Stimulated activated CD4-positive, alpha-beta T cell treated with anti-CD3 and anti-CD28 coated beads, Interleukin-15, amount 100 ng/mL, for 24 hours (primary cell): ENCODE results near the gene MAST4.
A peak's percentile ranks its signal among the peaks of the same experiment; 100 is the strongest.

Experiments used
- DNase-seq: peaks from one replicate; pipeline ENCODE4 v3.0.0-alpha.2; 2020

The MAST4 gene

DNA sequence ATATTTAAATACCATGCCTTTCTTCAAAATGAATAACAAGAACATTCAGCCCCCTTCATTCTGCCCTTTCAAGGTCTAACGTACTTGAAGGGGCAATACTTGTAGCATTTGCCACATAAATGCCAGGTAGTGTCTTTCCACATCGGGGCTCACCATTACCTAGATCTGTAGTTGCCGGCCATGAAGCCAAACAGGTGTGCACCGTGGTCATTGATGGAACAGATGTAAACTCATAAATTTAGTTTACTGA, 407.4 kb downstream of the MAST4 start:
- no peak for DNase-seq

DNA sequence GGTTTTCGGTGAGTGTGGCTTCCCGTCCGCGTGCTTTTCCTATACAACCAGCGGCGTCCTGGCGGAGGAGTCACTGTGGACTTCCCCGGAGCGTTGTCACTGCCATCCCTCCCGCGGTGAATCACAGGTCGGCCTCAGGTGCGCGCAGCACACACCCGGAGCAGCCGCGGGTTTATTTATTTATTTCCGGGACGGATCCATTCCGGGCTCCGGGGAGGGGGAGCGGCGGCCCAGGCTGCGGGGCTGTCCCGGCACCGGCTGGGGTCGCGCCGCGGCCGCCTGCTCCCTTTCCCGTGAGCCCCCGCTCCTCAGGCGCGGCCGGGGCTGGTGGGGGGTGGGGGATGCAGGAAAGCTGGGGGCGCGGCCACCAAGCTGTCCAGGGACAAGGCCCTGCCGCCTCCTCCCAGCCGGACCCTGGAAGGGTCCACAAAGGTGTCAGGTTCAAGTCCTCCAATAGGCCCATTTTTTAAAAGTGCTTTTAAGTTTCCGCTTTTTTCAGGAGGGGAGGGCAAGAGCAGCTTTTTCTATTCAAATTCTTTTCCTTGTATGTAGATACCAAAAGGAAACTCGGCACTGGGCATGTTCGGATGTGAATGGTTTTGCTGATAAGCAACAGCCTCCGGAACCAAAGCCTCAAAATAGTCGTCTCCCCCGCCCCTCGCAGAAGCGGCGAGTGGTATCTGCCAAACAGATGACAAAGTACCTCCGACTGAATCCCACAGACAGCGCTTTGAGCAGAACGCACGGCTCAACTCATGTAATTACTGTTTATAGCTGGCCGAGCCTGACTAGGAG, 407.9 kb downstream of the MAST4 start:
- peak; percentile 91 for DNase-seq

DNA sequence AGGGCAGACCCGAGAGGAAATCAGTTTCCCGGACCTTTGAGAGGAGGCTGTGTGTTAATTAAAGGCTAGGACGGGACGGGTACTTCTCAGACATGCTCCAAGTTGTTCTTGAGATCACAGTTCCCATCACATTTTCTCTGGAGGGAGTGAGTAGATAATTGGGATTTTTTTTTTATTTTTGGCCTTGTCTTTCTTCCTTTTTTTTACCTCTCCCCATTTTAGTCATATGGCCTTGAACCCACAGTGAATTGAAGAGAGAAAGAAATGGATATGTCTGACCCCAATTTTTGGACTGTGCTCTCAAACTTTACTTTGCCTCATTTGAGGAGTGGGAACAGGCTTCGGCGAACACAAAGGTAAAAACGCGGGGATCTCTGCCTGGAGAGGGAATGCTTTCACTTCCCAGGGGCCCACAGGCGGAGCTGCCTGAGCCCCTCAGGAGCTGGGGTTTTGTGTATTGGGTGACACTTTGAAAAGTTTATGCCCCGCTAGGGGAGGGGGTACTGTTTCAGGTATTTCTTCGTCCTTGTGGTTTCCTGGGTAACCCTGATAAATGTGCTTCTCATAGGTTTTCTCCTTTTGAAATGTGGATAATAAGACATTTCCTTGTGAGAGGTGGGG, 408.6 kb downstream of the MAST4 start:
- no peak for DNase-seq

DNA sequence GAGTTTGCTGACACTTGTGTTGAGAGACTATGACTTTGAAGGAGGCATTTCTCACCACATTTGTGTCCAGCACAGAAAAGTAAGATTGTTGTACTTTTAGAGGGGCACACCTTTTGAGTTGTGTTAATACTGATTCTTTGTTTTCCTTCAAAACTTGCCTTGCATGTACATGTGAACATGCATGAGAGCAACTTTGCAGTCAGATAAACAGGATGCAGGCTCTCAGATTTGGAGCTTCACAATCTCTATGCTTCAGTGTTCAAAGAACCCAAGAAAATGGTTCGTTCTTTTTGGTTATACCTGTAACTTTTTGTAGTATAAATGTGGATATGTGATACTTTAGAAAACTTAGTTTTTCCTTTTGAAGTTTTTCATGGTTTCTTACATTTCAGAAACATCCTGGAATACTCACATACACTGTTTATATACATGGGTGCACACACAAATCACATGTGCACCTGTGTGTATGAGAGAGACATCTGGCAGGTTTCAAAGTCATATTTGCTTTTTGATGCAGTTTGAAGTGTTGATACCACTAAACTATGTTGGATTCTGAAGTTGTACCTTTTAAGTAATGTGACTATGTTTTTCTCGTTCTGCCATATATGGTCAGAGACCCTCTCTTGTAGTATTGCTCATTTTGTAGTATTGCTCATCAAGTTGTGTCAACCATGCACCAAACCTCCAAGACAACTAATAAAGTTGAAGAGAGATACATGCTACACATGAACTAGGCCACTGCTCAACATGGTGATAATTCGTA, 409.7 kb downstream of the MAST4 start:
- no peak for DNase-seq

DNA sequence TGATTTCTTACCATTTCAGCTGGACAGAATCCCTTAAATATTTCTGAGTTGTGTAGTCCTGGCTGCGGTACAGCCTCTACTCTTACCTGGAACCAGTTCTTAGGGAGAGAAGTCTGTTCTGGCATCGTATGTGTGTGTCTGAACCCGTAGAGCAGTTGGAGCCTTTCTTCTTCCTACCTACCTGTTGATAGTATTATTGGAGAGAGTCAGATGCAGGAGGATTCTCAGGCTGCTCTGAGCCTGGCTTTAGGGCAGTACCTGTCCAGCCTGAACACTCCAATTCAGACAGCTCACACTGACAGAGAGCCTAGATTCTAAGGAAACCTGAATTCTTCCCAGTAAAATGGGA, 410.3 kb downstream of the MAST4 start:
- no peak for DNase-seq

DNA sequence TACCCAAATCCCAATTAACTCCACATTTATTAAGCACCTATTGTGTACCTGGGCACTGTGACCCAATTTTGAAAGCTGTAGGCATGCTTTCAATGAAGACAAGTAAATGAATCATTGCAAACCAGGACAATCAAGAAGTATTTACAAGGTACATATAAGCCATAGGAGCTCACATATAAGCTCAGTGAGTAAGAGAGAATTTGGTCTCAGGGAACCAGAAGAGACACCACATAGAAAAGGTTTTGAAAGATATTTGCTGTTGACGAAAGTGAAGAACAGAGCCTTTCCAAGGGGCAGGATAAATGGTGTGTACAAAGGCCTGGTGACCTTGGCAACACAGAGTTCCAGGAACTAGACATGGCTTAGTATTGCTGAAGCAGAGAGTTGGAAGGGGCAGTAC, 412.8 kb downstream of the MAST4 start:
- no peak for DNase-seq

DNA sequence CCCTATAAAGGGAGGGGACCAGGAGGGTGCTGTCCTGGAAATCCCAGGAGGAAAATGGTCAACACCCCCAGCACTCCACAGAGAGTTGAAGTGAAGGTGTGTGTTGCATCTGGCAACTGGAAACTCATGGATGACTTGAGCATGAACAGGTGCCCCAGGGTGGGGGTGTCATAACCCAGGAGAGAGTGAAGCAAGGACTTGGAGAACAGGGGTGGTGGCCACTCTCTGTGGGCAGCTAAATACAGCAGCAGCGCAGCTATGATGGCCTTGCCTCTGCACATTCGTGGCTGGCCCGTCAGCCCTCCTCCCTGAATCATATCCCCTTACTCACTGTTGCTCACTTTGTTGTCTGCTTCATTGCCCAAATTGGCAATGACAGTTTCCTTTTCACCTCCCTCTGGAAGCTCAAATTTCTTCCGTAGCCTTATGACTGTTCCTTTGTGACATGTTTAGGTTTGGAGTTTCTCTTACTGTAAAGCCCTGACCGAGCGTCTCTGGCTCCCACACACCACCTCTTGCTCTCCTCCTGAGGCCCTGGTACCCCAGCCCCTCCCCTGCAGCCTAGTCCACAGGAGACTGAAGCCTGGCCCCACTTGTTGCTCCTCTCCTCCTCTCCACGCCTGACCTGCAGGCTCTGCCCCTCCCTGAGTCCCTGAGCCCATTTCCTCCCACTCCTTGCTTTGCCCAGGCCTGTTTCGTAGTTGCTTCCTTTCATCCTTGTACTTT, 414.7 kb downstream of the MAST4 start:
- peak; percentile 57 for DNase-seq

DNA sequence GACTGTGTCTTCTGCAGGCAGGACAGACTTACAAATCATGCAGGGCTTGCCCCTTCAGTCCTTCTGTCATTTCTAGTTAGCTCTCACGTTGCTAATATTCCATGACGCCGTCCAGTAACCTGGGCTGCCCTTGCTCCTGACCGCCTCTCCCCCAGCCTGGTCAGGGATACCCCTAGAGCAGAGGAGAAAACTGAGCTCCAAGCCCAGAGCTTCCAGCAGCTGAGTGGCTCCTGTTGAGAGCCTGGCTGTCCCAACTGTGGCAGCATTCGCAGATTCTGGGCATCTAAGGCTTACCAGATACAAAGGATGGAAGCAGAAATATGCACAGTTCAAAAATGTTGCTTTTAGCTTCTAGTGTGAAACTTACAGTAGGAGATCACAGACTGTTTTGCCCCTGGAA, 415.2 kb downstream of the MAST4 start:
- no peak for DNase-seq

DNA sequence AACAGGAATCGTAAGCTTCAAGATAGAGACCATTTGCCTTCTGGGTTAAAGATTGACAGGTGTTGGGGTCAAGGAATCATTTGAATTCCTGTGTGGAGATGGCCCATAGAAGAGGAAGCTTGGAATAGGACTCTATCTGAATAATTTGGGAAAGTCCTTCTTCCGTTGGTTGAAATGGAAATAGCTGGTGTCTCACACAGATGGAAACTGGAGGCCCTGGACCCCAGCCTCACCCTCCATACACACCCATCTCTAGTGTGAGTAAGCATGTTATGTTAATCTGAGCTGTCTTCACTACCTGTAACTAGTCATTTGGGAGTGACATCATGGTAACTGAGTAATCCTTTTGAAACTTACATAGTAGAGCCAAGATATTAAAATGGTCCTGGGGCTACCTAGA, 416.0 kb downstream of the MAST4 start:
- DNase-seq: peak; percentile 39

DNA sequence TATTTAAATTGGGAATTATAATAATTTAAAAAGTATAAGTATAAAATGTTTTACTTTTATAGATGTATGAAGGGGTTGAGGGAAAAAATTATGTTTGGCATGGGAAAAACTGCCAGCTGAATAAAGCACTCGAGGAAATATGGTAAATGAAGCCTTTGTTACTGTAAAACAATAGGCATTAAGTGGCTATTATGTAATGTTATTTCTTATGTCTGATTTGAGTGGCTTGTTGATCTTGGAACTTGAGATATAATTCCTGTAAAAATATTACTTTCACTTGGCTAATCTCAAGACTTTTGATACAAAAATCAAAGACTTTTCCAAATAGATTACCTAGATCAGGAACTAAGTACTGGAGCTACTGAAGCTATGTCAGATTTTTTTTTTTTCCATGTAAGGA, 417.5 kb downstream of the MAST4 start:
- no peak for DNase-seq

DNA sequence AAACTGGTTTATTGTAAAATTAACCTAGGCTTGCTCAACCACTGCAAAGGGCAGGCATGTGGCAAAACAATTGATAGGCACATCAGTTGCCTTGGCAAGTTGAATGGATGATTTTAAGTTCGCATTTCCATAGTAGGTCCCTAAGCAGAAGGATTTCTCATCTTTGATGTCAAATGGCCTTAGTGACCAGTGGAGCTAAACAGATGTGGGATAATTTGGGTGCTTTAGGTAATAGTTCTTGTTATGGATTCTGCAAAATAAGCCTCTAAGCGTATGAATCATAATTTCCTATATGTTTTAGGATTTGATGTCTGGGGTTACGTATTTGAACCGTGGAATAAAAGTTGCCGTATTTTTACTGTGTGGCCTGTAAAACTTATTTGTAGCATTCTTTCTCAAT, 418.0 kb downstream of the MAST4 start:
- no peak for DNase-seq

DNA sequence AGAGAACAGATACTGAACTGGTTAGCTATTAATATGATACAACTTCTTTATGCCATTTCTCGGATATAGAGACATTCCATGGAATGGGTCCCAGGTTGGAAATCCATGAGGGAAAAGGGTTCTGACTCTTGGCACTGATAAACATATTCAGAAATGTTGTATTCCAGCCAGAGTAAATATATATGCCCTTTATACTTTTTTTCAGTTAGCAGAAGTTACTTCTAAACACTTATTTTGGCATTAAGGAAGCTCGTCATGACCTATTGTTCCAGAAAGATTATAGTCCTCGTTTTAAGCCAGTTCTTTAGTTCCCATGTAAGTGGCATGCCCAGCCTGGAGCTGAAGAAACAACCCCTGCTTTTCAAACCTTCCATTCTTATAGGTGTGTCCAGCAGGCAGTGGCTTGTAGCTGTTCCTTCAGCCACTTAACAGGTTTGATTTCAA, 418.8 kb downstream of the MAST4 start:
- no peak for DNase-seq

DNA sequence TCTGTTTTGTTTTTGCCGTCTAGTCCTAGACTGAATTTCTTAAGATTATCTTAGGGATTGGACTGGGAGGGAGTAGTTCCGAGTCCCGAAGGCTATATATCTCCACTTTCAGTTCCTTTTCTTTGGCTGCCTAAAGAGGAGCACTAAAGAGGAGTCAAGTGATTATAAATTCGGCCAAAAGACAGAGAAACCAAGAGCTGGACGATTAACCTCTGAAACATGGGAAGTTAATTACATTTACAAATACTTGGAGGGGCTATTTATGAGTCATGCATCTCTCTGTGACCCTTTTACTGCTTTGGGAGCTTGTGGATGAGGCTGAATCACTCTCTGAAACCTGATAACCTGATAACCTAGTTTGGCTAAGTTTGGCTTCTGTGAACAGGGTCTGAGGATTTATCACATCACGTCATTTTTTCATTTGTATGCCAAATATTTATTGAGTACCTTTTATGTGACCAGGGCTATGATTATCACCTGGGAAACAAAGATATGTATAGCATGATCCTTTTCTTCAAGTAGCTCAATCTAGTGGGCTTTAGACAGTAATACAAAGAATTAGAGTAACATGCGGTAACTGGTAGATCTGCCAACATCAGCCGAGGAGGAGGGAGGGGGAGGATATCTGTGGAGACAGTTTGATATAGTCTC, 419.5 kb downstream of the MAST4 start:
- DNase-seq: no peak

DNA sequence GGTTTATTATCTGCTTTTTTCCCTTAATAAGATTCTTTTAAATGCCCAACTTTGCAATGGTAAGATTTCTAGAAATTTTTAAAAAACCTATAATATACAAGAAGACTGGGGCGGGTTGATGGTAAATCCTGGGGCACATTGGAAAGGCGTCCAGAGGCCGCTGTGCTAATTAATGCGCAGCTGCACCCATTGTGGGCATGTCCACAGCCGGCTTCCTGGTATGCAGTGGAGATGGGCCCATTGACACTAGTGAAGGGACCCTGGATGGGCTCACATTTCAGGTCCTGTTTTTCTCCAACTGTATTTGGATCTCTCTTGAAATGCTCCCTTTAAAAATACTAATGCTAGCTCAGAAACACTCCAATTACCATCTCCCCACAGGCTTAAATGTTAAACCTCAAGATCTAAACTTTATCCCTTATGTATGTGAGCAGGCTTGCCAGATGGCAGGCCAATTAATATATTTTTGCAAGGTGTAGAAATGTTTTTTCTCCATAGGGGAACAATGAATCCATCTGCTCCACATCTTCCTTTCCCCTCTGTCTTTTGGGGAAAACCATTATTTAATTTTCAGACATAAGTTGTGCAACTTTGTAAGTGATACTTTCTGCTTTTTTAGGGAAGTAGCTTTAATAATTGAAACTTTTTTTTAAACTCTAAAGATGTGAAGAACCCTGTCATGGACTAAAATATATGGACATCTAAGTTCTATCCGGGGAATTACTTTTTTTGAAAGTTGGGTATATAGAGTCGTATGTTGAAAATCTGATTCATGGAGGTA, 423.1 kb downstream of the MAST4 start:
- no peak for DNase-seq

DNA sequence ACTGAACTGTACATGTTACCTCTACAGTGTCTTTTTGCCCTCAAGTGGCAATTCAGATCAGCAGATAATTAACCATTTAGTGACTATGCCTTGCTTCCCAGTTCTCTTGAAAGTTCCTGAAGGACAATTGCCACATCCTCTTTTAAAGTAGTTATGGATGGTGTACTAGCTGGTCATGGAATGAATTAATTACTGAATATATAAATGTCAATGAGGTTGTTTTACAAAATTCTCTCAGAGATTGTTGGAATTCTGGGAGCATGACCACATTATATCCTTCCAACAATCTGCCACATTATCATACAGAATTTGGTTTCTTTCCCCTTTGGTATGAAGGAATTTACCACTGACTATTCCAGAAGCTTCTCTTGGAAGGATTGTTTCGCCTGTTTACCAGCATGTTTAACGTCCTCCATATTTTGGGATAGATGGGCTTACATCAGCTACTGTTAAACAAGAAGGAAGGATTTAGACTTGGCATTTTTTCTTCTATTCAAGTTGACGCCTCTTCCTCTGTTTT, 424.0 kb downstream of the MAST4 start:
- no peak for DNase-seq

DNA sequence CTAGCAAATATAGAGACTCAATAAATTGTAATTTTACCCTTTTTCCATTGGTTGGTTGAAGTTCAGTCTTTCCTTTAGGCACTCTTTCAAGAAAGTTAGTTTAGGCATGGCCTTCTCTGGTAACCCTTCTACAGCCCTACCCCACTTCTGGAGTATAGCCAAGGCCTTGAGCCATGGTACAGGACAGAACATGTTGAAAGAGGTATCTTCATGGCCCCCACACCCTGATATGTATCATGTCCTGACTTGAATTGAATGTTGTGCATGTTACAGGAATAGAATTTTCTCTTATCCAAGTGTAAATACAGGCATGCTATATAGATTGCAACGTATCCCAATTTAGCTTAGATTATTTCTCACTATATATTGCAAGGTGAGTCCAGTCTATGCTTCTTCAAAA, 424.8 kb downstream of the MAST4 start:
- DNase-seq: no peak

DNA sequence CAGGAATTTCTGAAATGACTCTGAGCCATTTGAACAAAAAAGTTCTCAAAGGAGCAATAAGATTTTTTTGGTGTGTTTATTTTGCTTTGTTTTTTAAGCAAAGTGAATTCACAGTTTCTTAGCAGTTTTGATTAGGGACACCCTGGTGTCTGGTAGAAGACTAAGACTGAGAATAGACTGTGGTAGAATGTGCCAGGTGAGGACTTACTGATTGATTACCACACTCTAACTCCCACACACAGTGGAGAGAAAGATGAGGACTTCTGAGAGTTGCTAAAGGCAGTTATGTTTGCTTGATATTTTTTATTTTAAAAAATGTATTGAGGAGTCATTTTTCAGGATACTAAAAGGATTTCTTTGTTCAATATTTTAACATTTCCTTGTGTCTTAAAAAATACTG, 425.3 kb downstream of the MAST4 start:
- DNase-seq: no peak

DNA sequence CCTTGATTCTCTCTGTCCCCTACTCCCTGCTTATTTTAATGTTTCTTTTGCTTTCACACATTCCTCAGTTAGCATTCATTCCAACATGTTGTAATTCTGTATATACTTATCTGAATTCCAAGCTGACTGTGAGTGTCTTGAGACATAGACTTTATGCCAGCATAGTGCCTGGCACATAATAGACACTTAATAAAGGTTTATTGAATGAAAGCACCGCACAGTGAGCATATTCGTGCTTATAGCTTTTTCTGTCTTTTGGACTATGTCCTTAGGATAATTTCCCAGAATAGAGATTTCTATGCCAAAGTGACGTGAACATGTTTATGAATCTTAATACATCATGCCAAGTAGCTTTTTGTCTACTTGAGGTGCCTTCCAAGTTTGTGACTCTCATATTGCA, 425.8 kb downstream of the MAST4 start:
- DNase-seq: no peak

DNA sequence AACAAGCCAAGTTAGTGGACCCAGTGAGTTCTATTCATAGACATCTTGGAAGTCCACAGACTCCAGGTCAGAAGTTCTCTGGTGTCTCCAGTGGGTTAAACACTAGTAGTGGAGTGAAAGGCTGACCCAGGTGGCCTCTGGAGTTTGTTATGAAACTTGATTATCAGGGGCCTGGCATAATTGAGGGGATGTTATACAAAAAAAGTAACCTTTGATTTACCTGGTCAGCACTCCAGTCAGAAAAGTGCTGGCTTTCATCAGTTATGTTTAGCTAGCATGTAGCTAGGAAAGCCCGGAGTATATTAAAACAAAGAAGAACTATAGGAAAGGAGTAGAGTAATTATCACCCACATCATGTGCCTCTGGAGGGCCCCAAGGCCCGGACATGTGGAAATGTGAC, 429.3 kb downstream of the MAST4 start:
- DNase-seq: no peak

DNA sequence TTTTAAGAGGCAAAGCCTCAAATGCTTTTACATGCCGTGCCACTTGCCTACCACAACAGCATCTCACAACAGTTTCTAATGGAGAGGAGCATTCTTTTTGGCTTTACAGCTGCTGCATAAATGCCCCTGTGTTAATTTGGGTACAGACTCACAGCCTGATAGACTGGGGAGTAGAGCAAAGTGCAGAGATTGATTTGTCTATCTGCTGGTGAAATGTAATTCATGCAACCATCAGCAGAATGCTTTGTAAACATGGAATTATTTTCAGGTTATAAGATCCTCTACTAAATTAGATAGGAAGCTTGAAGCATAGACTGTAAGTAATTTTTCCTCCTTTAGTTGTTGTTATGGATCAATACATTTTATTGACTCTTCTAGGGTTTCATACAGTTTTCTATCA, 430.1 kb downstream of the MAST4 start:
- DNase-seq: no peak

DNA sequence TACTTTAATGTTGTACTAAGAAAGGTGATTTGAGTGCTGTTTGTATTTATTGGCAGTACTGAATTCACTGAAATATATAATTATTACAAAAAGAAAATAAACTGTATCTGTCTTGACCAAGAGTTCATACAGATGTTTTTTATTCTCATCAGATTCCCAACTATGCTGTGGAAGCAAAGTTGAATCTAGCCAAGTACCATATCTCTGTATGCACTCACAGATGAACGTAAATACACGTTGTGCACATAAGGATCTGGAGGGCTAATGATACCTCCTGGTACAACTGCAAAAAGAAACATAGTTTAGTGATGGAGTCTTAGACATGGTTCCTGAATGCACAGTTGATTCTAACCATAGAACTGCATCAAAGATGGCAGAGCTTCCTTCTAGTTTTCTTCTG, 431.0 kb downstream of the MAST4 start:
- no peak for DNase-seq

DNA sequence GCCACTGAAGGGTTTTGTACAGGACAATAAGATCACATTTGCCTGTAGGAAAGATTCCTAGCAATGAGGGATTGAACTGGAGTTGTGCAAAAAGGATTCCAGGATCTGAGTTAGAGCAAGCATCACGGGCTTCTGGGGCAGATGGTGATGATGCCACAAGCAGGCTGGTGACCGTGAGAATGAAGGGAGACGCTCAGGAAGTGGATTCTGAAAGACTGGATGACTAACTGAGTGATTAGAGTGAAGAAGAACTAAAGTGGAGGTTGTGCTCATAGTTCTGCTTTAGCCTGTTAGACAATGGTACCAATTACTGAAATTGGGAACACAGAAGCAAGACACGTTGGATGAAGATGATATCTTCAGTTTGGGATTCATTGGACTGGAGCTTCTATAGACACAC, 432.2 kb downstream of the MAST4 start:
- DNase-seq: peak; percentile 33
